SH-SY5Y (cell line): Measurements from ENCODE around the gene ABAT.

Experiments
- GATA2 ChIP-seq: IDR thresholded peaks from 2 replicates; pipeline ENCODE4 v1.6.1; 2011; ENCODE audit warnings: mild to moderate bottlenecking, low read depth, low read length
- GATA3 ChIP-seq: IDR thresholded peaks from 2 replicates; pipeline ENCODE4 v1.6.1; 2011; ENCODE audit warnings: low read depth, mild to moderate bottlenecking, low read length, moderate library complexity

GRCh38 chr16:8808009-8808408 is 133.6 kb downstream of the ABAT start:
- no peak for TF ChIP-seq GATA3
- TF ChIP-seq GATA2 = no peak
